Nephron (organoid): ENCODE results near the gene RHOF.
"Not testable (repeated sequence)": the region's sequence is repeated elsewhere in the genome, so short reads cannot be mapped to it uniquely, and the experiment has no call there.

Source experiments
- H3K27ac Mint-ChIP-seq, 3 experiments: 2 replicates each; pipeline ENCODE4 v1.8.0; 2020; ENCODE audit warnings: mixed read lengths in 3 of 3, mild to moderate bottlenecking in 2 of 3, moderate library complexity in 1 of 3
- H3K27me3 Mint-ChIP-seq: 2 replicates; pipeline ENCODE4 v1.8.0; 2021; ENCODE audit warnings: low read depth, mild to moderate bottlenecking, moderate library complexity, mixed read lengths
- H3K36me3 Mint-ChIP-seq: 2 replicates; pipeline ENCODE4 v1.8.0; 2020; ENCODE audit warnings: low read depth, mixed read lengths
- H3K4me1 Mint-ChIP-seq: 2 replicates; pipeline ENCODE4 v1.8.0; 2020; ENCODE audit warnings: mixed read lengths
- H3K4me3 Mint-ChIP-seq, 3 experiments: 2 replicates each; pipeline ENCODE4 v1.8.0; 2020; ENCODE audit warnings: mild to moderate bottlenecking in 3 of 3, mixed read lengths in 3 of 3, moderate library complexity in 2 of 3
- H3K9me3 Mint-ChIP-seq: 2 replicates; pipeline ENCODE4 v1.8.0; 2020; ENCODE audit warnings: mixed read lengths
- TF ChIP-seq, protein P1 (sequence below), 3 experiments: fragments of 200-600 bp; sonication (generic); IDR thresholded peaks; one replicate each; pipeline ENCODE4 v1.5.0; 2021; ENCODE audit warnings: antibody characterized with exemption in 3 of 3; ENCODE audit not compliant: unreplicated experiment in 3 of 3

RHOF gene

DNA sequence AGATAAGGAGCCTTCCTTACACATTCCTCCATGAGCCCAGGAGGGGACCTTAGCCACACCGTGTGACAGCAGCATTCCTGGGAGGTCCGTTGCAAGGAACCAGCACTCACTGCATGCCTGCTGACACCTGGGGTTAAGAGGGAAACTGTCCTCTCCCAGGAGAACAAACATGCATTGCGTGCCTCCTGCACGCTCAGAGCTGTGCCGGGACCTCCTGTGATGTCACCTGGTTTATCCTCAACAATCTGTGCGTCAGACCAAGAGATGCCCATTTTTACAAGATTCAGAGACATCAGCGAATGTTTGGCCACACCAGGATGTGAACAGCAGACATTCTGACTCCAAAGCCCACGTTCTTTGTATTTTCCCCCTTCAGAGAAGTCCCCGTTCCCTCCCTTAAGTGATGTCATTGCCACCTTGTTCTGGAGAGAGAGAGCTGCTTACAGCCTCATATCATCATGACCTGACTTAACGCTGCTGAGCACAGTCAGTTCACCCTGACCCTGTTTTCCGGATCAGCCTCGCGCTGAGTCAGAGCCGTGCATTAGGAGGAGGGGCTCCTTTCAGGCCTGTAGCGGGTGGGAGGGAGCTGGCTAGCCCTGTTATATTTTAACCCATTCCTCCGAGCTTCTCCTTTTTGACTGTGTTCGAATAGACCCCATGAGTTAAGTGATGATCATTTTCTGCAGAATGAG is 44.8 kb downstream of the RHOF start:
- H3K4me1 Mint-ChIP-seq = peaks cover 12% of the 10 kb centered on the region
- TF ChIP-seq, protein P1, sequence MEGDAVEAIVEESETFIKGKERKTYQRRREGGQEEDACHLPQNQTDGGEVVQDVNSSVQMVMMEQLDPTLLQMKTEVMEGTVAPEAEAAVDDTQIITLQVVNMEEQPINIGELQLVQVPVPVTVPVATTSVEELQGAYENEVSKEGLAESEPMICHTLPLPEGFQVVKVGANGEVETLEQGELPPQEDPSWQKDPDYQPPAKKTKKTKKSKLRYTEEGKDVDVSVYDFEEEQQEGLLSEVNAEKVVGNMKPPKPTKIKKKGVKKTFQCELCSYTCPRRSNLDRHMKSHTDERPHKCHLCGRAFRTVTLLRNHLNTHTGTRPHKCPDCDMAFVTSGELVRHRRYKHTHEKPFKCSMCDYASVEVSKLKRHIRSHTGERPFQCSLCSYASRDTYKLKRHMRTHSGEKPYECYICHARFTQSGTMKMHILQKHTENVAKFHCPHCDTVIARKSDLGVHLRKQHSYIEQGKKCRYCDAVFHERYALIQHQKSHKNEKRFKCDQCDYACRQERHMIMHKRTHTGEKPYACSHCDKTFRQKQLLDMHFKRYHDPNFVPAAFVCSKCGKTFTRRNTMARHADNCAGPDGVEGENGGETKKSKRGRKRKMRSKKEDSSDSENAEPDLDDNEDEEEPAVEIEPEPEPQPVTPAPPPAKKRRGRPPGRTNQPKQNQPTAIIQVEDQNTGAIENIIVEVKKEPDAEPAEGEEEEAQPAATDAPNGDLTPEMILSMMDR (IDR thresholded peaks at IDR 0.05; ENCODE audit: unreplicated experiment in 3 of 3) = no peak
- no peaks in the 10 kb centered on the region for H3K27me3 Mint-ChIP-seq
- H3K9me3 Mint-ChIP-seq = no peaks in the 10 kb centered on the region
- peak overlapping the region; percentile 85 to 92 (median 90) for H3K27ac Mint-ChIP-seq
- H3K36me3 Mint-ChIP-seq = peaks cover 4% of the 10 kb centered on the region
- peak overlapping the region in 1 of 3 experiments; percentile 35 for H3K4me3 Mint-ChIP-seq

DNA sequence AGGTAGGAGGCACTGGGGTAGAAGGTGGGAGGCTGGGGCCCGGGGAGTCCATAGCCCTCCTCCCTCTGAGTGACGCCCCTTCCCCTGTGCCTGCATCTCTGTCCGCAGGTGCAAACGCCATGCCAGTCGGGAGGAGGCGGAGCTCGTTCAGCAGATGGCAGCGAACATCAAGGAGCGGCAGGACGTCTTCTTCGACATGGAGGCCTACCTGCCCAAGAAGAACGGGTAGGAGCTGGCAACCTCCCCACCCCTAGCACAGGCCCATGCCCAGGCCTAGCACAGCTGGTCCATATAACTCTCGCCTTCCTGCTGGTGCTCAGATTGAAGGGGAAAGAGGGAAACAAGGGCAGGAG is 45.3 kb downstream of the RHOF start:
- Mint-ChIP-seq H3K27me3 (no peaks in the 10 kb centered on the region), H3K4me3 (no peak overlapping the region), H3K27ac (peak overlapping the region; percentile 85 to 92 (median 90)), H3K9me3 (no peaks in the 10 kb centered on the region), H3K36me3 (peaks cover 4% of the 10 kb centered on the region), H3K4me1 (peaks cover 12% of the 10 kb centered on the region)
- TF ChIP-seq, protein P1 (IDR thresholded peaks at IDR 0.05; ENCODE audit: unreplicated experiment in 3 of 3) = no peak

DNA sequence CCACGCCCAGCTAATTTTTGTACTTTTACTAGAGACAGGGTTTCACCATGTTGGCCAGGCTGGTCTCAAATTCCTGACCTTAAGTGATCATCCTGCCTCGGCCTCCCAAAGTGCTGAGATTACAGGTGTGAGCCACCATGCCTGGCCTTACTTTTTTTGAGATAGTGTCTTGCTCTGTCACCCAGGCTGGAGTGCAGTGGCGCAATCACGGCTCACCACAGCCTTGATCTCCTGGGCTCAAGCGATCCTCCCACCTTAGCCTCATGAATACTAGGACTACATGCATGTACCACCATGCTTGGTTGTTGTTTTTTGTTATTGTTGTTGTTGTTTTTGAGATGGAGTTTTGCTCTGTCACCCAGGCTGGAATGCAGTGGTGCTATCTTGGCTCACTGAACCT is 47.9 kb downstream of the RHOF start:
- H3K4me1 Mint-ChIP-seq = peaks cover 18% of the 10 kb centered on the region
- H3K27me3 Mint-ChIP-seq, H3K27ac Mint-ChIP-seq, H3K4me3 Mint-ChIP-seq, H3K9me3 Mint-ChIP-seq, H3K36me3 Mint-ChIP-seq: not testable (repeated sequence)

DNA sequence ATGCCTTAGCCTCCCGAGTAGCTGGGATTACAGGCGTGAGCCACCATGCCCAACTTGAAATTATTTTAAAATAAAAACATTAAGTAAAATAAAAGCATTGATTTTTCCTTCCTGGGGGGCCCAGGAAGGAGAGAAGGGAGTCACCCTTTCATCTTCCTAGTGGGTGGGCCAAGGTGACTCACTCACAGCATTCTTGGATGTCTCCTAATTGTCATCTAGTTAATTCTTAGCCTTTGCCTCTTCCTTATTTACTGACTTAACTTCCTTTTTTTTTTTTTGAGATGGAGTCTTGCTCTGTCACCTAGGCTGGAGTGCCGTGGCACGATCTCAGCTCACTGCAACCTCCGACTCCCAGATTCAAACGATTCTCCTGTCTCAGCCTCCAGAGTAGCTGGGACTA is 51.7 kb downstream of the RHOF start:
- Mint-ChIP-seq H3K4me1 (peaks cover 6% of the 10 kb centered on the region), H3K27me3 (no peaks in the 10 kb centered on the region), H3K36me3 (peaks cover 4% of the 10 kb centered on the region), H3K4me3 (no peak overlapping the region), H3K9me3 (no peaks in the 10 kb centered on the region), H3K27ac (no peak overlapping the region)
- TF ChIP-seq, protein P1 (IDR thresholded peaks at IDR 0.05; ENCODE audit: unreplicated experiment in 3 of 3) = no peak

DNA sequence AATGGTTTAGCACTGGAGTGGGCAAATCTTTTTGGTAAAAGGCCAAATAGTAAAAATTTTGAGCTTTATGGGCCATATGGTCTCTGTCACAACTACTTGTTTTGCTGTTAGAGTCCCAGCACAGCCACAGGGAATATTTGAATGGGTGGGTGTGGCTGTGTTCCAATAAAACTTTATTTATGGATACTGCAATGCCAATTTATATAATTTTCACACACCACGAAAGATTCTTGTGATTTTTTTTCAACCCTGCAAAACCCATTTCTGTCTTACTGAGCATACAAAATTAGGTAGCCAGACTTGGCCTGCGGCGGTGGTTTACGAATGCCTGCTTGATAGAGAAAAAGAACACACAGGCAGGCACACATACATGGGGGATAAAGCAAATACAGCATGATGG is 52.6 kb downstream of the RHOF start:
- Mint-ChIP-seq H3K27ac (peak overlapping the region in 2 of 3 experiments; percentile 7 to 13), H3K27me3 (no peaks in the 10 kb centered on the region), H3K4me1 (peaks cover 6% of the 10 kb centered on the region)

DNA sequence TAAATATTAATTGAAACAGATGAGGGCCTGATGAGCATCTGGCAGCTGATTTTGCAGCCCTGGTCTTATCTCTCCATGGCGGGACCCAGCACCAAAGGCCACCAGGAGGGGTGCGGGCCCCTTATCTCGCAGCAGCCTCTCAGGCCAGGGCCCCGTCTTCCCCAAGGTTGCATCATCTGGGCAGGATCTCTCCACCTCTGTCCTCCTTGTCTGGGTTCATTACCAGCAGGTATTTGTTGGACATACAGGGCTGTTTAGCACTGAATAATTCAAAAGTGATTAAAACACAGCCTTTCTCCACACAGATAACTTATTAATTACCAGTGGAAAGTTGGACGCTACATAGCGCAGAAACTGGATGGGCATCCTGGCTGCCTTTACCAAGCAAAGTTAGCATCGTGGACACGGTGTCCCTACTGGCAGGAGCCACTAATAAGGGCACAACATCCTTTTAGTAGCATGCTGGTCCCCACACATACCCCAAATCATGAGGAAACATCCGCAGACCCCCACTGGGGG is 55.1 kb downstream of the RHOF start:
- no peaks in the 10 kb centered on the region for H3K9me3 Mint-ChIP-seq
- no peak overlapping the region for H3K4me3 Mint-ChIP-seq
- peaks cover 6% of the 10 kb centered on the region for H3K4me1 Mint-ChIP-seq
- H3K27ac Mint-ChIP-seq = no peak overlapping the region
- H3K27me3 Mint-ChIP-seq = no peaks in the 10 kb centered on the region
- TF ChIP-seq, protein P1 (IDR thresholded peaks at IDR 0.05; ENCODE audit: unreplicated experiment in 3 of 3) = no peak
- peaks cover 4% of the 10 kb centered on the region for H3K36me3 Mint-ChIP-seq

More for the DNA sequence above, 52.6 kb downstream of the RHOF start:
- Mint-ChIP-seq H3K9me3 (no peaks in the 10 kb centered on the region), H3K4me3 (no peak overlapping the region), H3K36me3 (peaks cover 4% of the 10 kb centered on the region)
- TF ChIP-seq, protein P1 (IDR thresholded peaks at IDR 0.05; ENCODE audit: unreplicated experiment in 3 of 3) = no peak
